ENCODE measurements around the gene ADK. TPM values are rescaled to one million over a fixed set of nuclear protein-coding genes. Genes with fewer than 3 reads are reported as not detected.

The ADK gene
- total RNA-seq, 1 experiment from 2014 or later: 159 TPM

- ChIA-PET CTCF (no interaction called here), POLR2A (ENCODE audit: unreplicated experiment) (no interaction called here)
Measured at GRCh38 chr10:74382663-74383062, 231.6 kb downstream of the ADK start.

GRCh38 chr10:74383642-74384041 is 232.6 kb downstream of the ADK start:
- POLR2A ChIA-PET (ENCODE audit: unreplicated experiment): no interaction called here
- BruUV-seq (replicated peaks): no TSS peak

More at GRCh38 chr10:74382663-74383062, 231.6 kb downstream of the ADK start:
- no peak for DNase-seq
- intact Hi-C loops (cut with micrococcal nuclease; ENCODE audit: unreplicated experiment): no loop called here
- no TSS peak for BruUV-seq (replicated peaks)
- TF ChIP-seq CTCF (conservative IDR thresholded peaks at IDR 0.05) (no peak), EZH2 (IDR thresholded peaks at IDR 0.05; ENCODE audit: low read depth) (no peak)
- H3K4me1 ChIP-seq (replicated peaks; ENCODE audit: insufficient read depth): no peaks in the 10 kb centered on the region
- H3K27ac ChIP-seq: no peak overlapping the region
- no peak overlapping the region for H3K4me3 ChIP-seq
- H3K9me3 ChIP-seq (ENCODE audit: insufficient read depth, low read depth): no peaks in the 10 kb centered on the region
- no peaks in the 10 kb centered on the region; the same call in 1 of the 2 replicates for H3K9me2 ChIP-seq (ENCODE audit: insufficient read depth)
- no peaks in the 10 kb centered on the region for H3K36me3 ChIP-seq (ENCODE audit: low read depth)
- H3K27me3 ChIP-seq (ENCODE audit: insufficient read depth, low read depth): no peaks in the 10 kb centered on the region
- no peak overlapping the region for H3K4me2 ChIP-seq
- H3F3A ChIP-seq (ENCODE audit: insufficient read depth, low read depth): peaks cover 3% of the 10 kb centered on the region
- no peak overlapping the region for H2AFZ ChIP-seq
- H3K79me2 ChIP-seq (ENCODE audit: low read depth): no peaks in the 10 kb centered on the region; the same call in 1 of the 2 replicates
- peaks cover 9% of the 10 kb centered on the region for H4K20me1 ChIP-seq (ENCODE audit: insufficient read depth)

GRCh38 chr10:74384615-74385183 is 233.7 kb downstream of the ADK start:
- Histone ChIP-seq H3K4me1 (replicated peaks; ENCODE audit: insufficient read depth) (no peaks in the 10 kb centered on the region), H3K9me2 (ENCODE audit: insufficient read depth) (no peaks in the 10 kb centered on the region; the same call in 1 of the 2 replicates), H3K4me3 (no peak overlapping the region), H3K36me3 (ENCODE audit: low read depth) (no peaks in the 10 kb centered on the region), H4K20me1 (ENCODE audit: insufficient read depth) (peaks cover 12% of the 10 kb centered on the region), H3K4me2 (no peak overlapping the region), H3K9me3 (ENCODE audit: insufficient read depth, low read depth) (no peaks in the 10 kb centered on the region), H3K27ac (no peak overlapping the region), H2AFZ (no peak overlapping the region), H3F3A (ENCODE audit: insufficient read depth, low read depth) (peaks cover 11% of the 10 kb centered on the region), H3K79me2 (ENCODE audit: low read depth) (no peaks in the 10 kb centered on the region), H3K27me3 (ENCODE audit: insufficient read depth, low read depth) (no peaks in the 10 kb centered on the region)
- POLR2A ChIA-PET (ENCODE audit: unreplicated experiment): interaction anchor here (0.6 kb wide), 2 partner anchors 242 to 848 kb away, joined by 3 to 5 read pairs; no protein-coding TSS in a partner anchor
- CTCF ChIA-PET: no interaction called here
- TF ChIP-seq EZH2 (IDR thresholded peaks at IDR 0.05; ENCODE audit: low read depth) (no peak), CTCF (conservative IDR thresholded peaks at IDR 0.05) (no peak)
- DNase-seq: no peak
- intact Hi-C loops (cut with micrococcal nuclease; ENCODE audit: unreplicated experiment): no loop called here
- no TSS peak for BruUV-seq (replicated peaks)

More at GRCh38 chr10:74383642-74384041, 232.6 kb downstream of the ADK start:
- no peak overlapping the region for H3K4me3 ChIP-seq
- H4K20me1 ChIP-seq (ENCODE audit: insufficient read depth): peaks cover 12% of the 10 kb centered on the region
- H3K9me2 ChIP-seq (ENCODE audit: insufficient read depth): no peaks in the 10 kb centered on the region; the same call in 1 of the 2 replicates
- peaks cover 4% of the 10 kb centered on the region for H3F3A ChIP-seq (ENCODE audit: insufficient read depth, low read depth)
- no peaks in the 10 kb centered on the region; the same call in 1 of the 2 replicates for H3K79me2 ChIP-seq (ENCODE audit: low read depth)
- H3K27me3 ChIP-seq (ENCODE audit: insufficient read depth, low read depth): no peaks in the 10 kb centered on the region
- no peak overlapping the region for H3K4me2 ChIP-seq
- H3K27ac ChIP-seq: no peak overlapping the region
- H3K9me3 ChIP-seq (ENCODE audit: insufficient read depth, low read depth): no peaks in the 10 kb centered on the region
- H2AFZ ChIP-seq: no peak overlapping the region
- H3K4me1 ChIP-seq (replicated peaks; ENCODE audit: insufficient read depth): no peaks in the 10 kb centered on the region
- intact Hi-C loops (cut with micrococcal nuclease; ENCODE audit: unreplicated experiment): no loop called here
- TF ChIP-seq CTCF (conservative IDR thresholded peaks at IDR 0.05) (no peak), EZH2 (IDR thresholded peaks at IDR 0.05; ENCODE audit: low read depth) (no peak)
- CTCF ChIA-PET: no interaction called here
- H3K36me3 ChIP-seq (ENCODE audit: low read depth): no peaks in the 10 kb centered on the region
- DNase-seq: no peak
